CD4-positive, alpha-beta T cell treated with Interferon gamma for 1 hour (primary cell): ENCODE measurements around the gene WFIKKN1.

Source experiments
- DNase-seq: peaks from one replicate; pipeline ENCODE4 v3.0.0-alpha.2; 2020

WFIKKN1 gene

GRCh38 chr16:659618-660017 is 28.8 kb downstream of the WFIKKN1 start:
- DNase-seq = no peak

- no peak for DNase-seq
These were observed 29.3 kb downstream of the WFIKKN1 start for GRCh38 chr16:660132-660458.

GRCh38 chr16:660459-661183 is 29.8 kb downstream of the WFIKKN1 start:
- DNase-seq = peak; percentile 78

- no peak for DNase-seq
These were observed 30.5 kb downstream of the WFIKKN1 start for GRCh38 chr16:661184-661821.

GRCh38 chr16:662095-662494 is 31.3 kb downstream of the WFIKKN1 start:
- DNase-seq = no peak

- DNase-seq = no peak
These were observed 31.8 kb downstream of the WFIKKN1 start for GRCh38 chr16:662597-662996.

- DNase-seq = no peak
These were observed 35.8 kb downstream of the WFIKKN1 start for GRCh38 chr16:666572-666971.

GRCh38 chr16:667113-667779 is 36.5 kb downstream of the WFIKKN1 start:
- no peak for DNase-seq

GRCh38 chr16:667780-668518 is 37.2 kb downstream of the WFIKKN1 start, which contains the start of gene RHOT2:
Gene RHOT2 (plus strand): TSS chr16:668132. CDS start chr16:668200, 68 bp downstream.
- peak; percentile 93 for DNase-seq

GRCh38 chr16:668519-669171 is 37.9 kb downstream of the WFIKKN1 start:
- DNase-seq = no peak

GRCh38 chr16:669666-670065 is 38.9 kb downstream of the WFIKKN1 start:
- no peak for DNase-seq

GRCh38 chr16:670485-671352 is 39.9 kb downstream of the WFIKKN1 start:
- no peak for DNase-seq

- DNase-seq = no peak
These were observed 40.8 kb downstream of the WFIKKN1 start for GRCh38 chr16:671353-672131.

GRCh38 chr16:672371-672770 is 41.6 kb downstream of the WFIKKN1 start:
- DNase-seq = no peak

GRCh38 chr16:672851-673250 is 42.1 kb downstream of the WFIKKN1 start:
- no peak for DNase-seq

- DNase-seq = no peak
These were observed 42.7 kb downstream of the WFIKKN1 start for GRCh38 chr16:673399-673991.

GRCh38 chr16:674214-674881 is 43.6 kb downstream of the WFIKKN1 start:
- no peak for DNase-seq

GRCh38 chr16:674968-675883 is 44.4 kb downstream of the WFIKKN1 start, which contains the start of gene RHBDL1:
Gene RHBDL1 (plus strand): TSS chr16:675671. CDS start chr16:675791, 120 bp downstream.
- DNase-seq = no peak
